ENCODE results near the gene SP4. TPM values are rescaled to one million over a fixed set of nuclear protein-coding genes. Genes with fewer than 3 reads are reported as not detected.

Gene SP4
- total RNA-seq, 1 donor from 2014 or later = 5.4 TPM

DNA sequence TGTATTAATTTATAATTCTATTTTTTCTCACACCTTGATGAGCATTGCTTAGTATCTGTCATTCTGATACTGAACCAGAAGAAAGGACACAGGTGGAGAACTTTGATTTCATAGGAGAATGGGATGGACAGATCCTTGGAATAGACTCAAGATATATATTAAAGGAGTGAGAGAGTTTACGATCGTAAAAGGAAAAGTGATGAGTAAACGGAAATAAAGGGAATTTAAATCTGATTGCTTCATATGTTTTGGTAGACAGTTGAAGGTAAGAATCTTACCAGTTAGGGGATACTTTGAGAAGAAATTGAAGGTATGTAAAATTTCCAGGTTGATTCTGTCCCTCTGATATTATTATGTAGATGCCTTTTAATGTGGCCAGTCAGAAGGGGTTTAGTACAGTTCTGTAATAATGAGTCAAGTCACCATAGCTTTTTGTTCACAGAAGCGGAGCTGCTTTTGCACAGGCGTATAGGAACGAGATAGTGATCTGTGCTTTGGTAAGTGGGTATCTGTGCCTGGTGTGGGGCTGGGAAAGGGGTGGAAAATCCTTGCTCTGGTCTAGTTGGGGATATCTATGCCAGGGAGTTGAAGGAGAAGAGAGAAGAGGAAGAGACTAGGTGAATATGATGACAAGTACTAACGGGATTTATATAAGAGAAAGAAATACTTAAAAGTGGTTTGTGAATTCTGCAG lies 15.4 kb downstream of the SP4 start:
- no peak for DNase-seq (ENCODE audit: extremely low read depth, low read depth, low spot score)

DNA sequence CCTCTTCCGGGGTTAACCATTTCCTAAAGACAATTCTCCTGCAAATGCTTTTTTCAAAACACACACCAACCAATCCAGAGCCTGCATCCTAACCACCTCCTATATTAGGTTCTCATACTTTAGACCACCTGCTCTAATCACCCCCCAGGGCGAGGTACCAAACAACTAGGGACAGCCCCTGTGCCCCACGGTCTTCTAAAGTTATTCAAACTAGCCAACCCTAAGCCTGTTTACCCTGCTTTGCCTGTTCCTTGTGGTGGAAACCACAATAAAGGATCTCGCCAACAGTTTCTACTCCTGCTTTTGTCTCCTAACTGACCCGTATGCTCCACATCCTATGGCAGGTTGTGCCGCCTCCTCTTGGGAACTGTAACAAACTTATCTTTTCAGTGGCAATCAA lies 21.1 kb downstream of the SP4 start:
- no peak for DNase-seq (ENCODE audit: extremely low read depth, low read depth, low spot score)

DNA sequence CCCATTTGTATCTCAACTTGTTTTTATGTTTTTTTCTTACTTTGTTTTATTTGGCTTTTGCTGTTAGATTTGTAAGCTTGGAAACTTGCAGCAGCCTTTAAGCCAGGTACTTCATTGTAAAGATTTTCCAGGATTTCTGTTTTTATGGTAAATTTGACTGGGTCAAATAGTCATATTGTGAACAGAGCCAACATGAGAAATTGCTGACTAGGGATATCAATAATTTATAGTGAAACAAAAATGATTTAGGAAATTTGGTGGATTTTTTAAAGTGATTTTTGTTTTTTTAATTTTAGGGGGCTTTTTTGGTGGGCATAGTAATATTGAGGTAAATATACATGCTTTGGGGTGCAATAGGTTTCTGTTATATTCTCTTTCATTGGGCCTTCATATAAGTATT lies 22.2 kb downstream of the SP4 start:
- DNase-seq (ENCODE audit: extremely low read depth, low read depth, low spot score) = no peak

GRCh38 chr7:21450941-21451340 lies 23.1 kb downstream of the SP4 start:
- no peak for DNase-seq (ENCODE audit: extremely low read depth, low read depth, low spot score)

GRCh38 chr7:21454182-21454581 lies 26.3 kb downstream of the SP4 start:
- DNase-seq (ENCODE audit: extremely low read depth, low read depth, low spot score) = no peak

- DNase-seq (ENCODE audit: extremely low read depth, low read depth, low spot score) = no peak
These were observed 27.0 kb downstream of the SP4 start for GRCh38 chr7:21454906-21455305.

- DNase-seq (ENCODE audit: extremely low read depth, low read depth, low spot score) = no peak
These were observed 33.4 kb downstream of the SP4 start for GRCh38 chr7:21461282-21461681.

- DNase-seq (ENCODE audit: extremely low read depth, low read depth, low spot score) = no peak
These were observed 34.2 kb downstream of the SP4 start for GRCh38 chr7:21462081-21462480.

DNA sequence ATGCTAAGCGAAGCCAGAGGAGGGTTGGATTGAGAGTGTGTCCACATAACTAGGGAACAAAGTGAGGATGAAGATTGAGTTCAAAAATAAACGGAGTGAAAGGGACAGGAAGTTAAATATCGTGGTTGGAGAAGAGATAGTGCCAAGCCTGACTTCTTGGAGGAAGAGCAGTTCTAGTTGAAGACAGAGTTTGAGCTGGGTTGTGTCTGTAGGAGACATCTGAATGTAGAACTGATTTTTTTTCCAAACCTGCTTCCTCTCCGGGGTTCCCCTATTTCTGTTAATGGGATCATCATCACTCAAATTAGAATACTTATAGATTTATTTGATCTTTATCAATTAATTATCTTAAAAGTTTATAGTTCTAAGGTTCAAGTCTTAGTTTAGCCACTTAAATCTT lies 35.6 kb downstream of the SP4 start:
- no peak for DNase-seq (ENCODE audit: extremely low read depth, low read depth, low spot score)

- no peak for DNase-seq (ENCODE audit: extremely low read depth, low read depth, low spot score)
These were observed 41.1 kb downstream of the SP4 start for GRCh38 chr7:21468969-21469368.

DNA sequence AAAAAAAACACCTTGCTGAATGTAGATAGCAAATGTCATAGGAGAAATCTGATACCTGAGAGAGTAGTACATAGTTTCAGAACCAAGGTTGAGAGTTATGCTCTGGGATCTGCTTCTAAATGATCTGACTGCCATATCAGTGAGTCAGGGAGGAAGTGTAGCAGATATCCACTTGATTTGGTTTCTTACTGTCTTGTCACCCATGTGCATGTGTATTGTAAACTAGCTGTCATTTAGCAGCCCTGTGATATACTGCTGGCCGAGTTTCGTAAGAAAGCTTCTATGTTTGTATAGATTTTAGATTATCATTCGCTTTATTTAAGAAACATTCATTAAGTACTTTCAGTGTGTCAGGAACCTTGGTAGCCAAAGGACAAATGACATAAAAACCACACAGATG lies 42.0 kb downstream of the SP4 start:
- no peak for DNase-seq (ENCODE audit: extremely low read depth, low read depth, low spot score)

GRCh38 chr7:21472029-21472428 lies 44.1 kb downstream of the SP4 start:
- DNase-seq (ENCODE audit: extremely low read depth, low read depth, low spot score) = no peak

- no peak for DNase-seq (ENCODE audit: extremely low read depth, low read depth, low spot score)
These were observed 48.5 kb downstream of the SP4 start for GRCh38 chr7:21476429-21476828.

- DNase-seq (ENCODE audit: extremely low read depth, low read depth, low spot score) = no peak
These were observed 53.0 kb downstream of the SP4 start for GRCh38 chr7:21480693-21481403.

DNA sequence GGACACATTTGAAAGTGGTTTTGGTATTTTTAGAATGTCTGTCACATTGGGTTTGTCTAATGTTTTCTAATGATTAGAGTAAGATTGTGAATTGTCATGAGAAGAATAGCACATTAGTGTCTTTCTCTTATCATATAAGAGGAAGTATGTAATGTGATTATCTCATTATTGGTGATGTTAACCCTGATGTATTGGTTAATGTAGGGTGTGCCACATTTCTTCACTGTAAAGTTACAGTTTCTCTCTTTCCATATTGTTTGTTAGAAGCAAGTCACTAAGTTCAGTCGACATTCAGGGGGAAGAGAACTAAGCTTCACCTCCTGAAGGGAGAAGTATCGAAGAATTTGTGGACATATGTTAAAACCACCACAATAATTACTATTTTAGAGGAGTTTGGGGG lies 58.6 kb downstream of the SP4 start:
- no peak for DNase-seq (ENCODE audit: extremely low read depth, low read depth, low spot score)

- DNase-seq (ENCODE audit: extremely low read depth, low read depth, low spot score) = no peak
These were observed 67.8 kb downstream of the SP4 start for GRCh38 chr7:21495731-21496130.

DNA sequence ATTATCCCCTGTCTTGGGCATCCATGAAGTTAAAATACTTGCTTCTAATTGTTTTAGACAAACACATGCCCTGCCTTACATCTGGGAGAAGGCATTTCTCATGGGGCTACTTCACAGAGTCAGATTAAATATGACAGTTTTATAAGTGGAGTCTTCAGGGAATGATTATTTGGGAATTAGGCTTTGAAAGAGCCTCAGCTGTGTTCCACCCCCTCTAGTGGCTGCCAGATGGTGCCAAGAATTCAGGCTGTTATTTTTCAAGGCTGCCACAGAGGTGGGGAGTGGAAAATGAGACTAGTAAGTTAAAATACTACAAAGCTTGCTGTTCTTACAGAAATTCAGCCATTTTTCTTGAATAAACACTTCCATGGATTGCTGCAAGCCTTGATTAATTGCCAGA lies 69.2 kb downstream of the SP4 start:
- DNase-seq (ENCODE audit: extremely low read depth, low read depth, low spot score) = no peak

GRCh38 chr7:21500117-21500832 lies 72.4 kb downstream of the SP4 start:
- DNase-seq (ENCODE audit: extremely low read depth, low read depth, low spot score) = no peak

GRCh38 chr7:21504021-21504420 lies 76.1 kb downstream of the SP4 start:
- DNase-seq (ENCODE audit: extremely low read depth, low read depth, low spot score) = no peak

GRCh38 chr7:21507627-21508343 lies 79.9 kb downstream of the SP4 start:
- peak; percentile 27 for DNase-seq (ENCODE audit: extremely low read depth, low read depth, low spot score)

GRCh38 chr7:21508538-21508937 lies 80.7 kb downstream of the SP4 start:
- no peak for DNase-seq (ENCODE audit: extremely low read depth, low read depth, low spot score)
